Endometrial microvascular endothelial cells (primary cell): ENCODE measurements around the gene PSMG3. TPM values are rescaled to one million over a fixed set of nuclear protein-coding genes. Genes with fewer than 3 reads are reported as not detected.
"Not testable (repeated sequence)": the region's sequence is repeated elsewhere in the genome, so short reads cannot be mapped to it uniquely, and the experiment has no call there.

ENCODE experiments used
- in situ Hi-C: cut with HindIII; loops from 2 replicates; pipeline ENCODE4 v1.10.0; 2017; ENCODE audit warnings: low sequenced_read_pairs, low pct_unique_long_range_greater_than_20kb; ENCODE audit errors: inconsistent ontology term
- total RNA-seq: library from RNA; depleted of rRNA; stranded (reverse); fragments of >200 nt; gene quantifications from one replicate; pipeline ENCODE4 v1.2.3, GENCODE V29; 2015; ENCODE audit errors: inconsistent ontology term

The PSMG3 gene
- total RNA-seq, 1 donor from 2014 or later = 19.1 TPM

DNA sequence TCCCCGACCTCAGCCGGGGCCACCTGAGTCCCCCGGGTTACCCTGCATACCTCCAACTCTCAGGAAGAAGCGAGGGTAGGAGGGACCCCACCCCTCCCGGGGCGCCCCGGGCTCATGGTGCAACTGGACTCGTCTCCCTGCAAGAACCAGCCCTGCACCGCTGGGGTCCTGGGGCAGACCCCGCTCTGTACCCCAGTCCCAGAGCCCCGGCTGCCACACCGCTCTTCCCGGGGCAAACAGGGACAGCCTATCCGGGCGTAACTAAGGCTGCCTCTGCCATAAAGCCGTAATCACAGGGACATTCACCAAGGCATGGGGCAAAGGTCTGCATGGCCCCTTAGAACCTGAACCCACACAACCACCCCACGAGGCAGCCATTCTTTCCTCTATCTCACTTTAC lies 46.0 kb downstream of the PSMG3 start:
- in situ Hi-C loops = no loop called here

DNA sequence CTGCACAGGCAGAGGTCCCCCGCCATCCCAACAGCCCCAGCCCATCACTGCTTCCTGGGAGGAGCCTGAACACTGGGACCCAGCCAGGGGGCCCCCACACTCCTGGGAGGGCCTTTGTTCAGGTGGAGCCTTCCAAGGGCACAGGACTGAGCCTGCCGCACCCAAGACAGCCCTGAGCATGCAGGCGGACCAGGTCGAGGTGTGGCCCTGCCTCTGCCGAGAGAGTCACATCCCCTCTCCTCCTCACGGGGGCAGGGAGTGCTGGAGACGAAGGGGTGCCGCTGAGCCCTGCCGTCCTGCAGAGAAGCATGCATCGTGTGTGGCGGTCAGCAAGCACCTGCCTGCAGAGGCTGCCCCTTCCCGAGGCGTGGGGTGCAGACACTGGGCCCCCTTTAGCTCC lies 46.6 kb downstream of the PSMG3 start:
- in situ Hi-C loops = no loop called here

- in situ Hi-C loops = no loop called here
Measured at GRCh38 chr7:1521456-1521855, 48.4 kb downstream of the PSMG3 start.

GRCh38 chr7:1520539-1521234 lies 49.1 kb downstream of the PSMG3 start:
- in situ Hi-C loops = no loop called here

DNA sequence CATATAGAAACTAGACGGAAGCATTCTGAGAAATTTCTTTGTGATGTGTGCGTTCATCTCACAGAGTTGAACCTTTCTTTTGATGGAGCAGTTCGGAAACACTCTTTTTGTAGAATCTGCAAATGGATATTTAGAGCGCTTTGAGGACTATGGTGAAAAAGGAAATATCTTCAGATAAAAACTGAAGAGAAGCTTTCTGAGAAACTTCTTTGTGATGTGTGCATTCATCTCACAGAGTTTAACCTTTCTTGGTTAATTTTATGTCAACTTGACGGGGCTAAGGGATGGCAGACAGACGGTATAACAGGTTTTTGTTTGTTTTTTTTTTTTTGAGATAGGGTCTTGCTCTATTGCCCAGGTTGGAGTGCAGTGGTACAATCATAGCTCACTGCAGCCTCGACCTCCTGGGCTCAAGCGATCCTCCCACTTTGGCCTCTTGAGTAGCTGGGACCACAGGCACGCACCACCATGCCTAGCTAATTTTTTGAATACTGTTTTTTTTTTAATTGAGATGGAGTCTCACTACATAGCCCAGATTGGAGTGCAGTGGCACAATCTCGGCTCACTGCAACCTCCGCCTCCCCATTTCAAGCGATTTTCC lies 50.4 kb downstream of the PSMG3 start:
- in situ Hi-C loops = not testable (repeated sequence)

Other genes starting within 250 kb of the PSMG3 start
- gene MICALL2, start 110.6 kb downstream of the PSMG3 start, total RNA-seq = 28.2 TPM
- gene INTS1, start 65.6 kb downstream of the PSMG3 start, total RNA-seq = 70.4 TPM
- gene MAFK, start 39.3 kb downstream of the PSMG3 start, total RNA-seq = 18.1 TPM
- not detected for gene TMEM184A, start 13.8 kb downstream of the PSMG3 start, total RNA-seq
- gene ELFN1, start 100.2 kb upstream of the PSMG3 start, total RNA-seq = 0.46 TPM